Mononuclear cell (primary cell): ENCODE measurements around the gene MAGEB6B. TPM values are rescaled to one million over a fixed set of nuclear protein-coding genes. Genes with fewer than 3 reads are reported as not detected.
"Not testable (repeated sequence)": the region's sequence is repeated elsewhere in the genome, so short reads cannot be mapped to it uniquely, and the experiment has no call there.

Experiments
- H3K27me3 ChIP-seq: 2 replicates; pipeline ENCODE4 v1.6.0; 2011; ENCODE audit warnings: low read length, control low read depth; ENCODE audit not compliant: insufficient read depth
- H3K4me1 ChIP-seq: 2 replicates; pipeline ENCODE4 v1.5.1; 2011; ENCODE audit warnings: mild to moderate bottlenecking, low read length, control low read depth; ENCODE audit not compliant: insufficient read depth
- H3K4me3 ChIP-seq: 2 replicates; pipeline ENCODE4 v1.5.1; 2011; ENCODE audit warnings: mild to moderate bottlenecking, low read length, moderate library complexity
- H3K9me3 ChIP-seq: 2 replicates; pipeline ENCODE4 v1.5.1; 2011; ENCODE audit warnings: low read depth, mild to moderate bottlenecking, control low read depth, low read length
- total RNA-seq: library from RNA; depleted of rRNA; stranded (reverse); fragments of >200 nt; gene quantifications from one replicate; pipeline ENCODE4 v1.2.3, GENCODE V29; 2012

The MAGEB6B gene, protein sequence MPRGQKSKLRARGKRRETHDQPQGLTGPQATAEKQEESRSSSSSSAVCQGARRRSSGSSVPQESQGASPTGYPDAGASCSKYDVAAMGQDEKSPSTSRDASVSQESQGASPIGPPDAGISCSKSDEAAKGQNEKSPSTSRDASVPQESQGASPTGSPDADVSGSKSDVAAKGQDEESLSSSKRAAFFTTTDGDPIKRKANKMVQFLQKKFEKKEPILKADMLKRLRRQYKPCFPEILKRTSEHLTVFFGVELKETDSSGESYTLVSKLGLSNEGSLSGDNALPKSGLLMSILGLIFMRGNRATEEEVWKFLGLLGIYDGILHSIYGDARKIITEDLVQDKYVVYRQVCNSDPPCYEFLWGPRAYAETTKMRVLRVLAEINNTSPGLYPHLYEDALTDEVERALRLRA
- not detected for total RNA-seq

DNA sequence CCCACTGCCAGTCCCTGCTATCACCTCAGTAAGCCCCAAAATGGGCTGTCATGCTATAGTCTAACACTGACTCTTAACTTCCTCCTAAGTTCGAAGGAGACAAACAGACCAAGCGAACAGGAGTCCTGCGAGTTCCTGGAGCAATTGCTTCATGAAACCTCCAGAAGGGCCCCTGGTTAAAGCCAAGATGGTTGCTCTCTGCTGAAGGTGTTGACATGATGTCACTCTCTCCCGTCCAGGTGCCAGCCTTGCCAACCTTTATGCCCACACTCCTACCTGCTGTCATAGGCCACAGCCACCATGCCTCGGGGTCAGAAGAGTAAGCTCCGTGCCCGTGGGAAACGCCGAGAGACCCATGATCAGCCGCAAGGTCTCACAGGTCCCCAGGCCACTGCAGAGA, at the start of gene MAGEB6B:
Gene MAGEB6B (plus strand): TSS at position 301 of the 400 bp plus-strand sequence. CDS start 0 bp downstream, at position 301.
- Histone ChIP-seq H3K27me3 (no peaks in the 10 kb centered on the region), H3K4me3 (no peak within 1 kb of the TSS), H3K9me3 (no peaks in the 10 kb centered on the region), H3K4me1 (no peaks in the 10 kb centered on the region)

DNA sequence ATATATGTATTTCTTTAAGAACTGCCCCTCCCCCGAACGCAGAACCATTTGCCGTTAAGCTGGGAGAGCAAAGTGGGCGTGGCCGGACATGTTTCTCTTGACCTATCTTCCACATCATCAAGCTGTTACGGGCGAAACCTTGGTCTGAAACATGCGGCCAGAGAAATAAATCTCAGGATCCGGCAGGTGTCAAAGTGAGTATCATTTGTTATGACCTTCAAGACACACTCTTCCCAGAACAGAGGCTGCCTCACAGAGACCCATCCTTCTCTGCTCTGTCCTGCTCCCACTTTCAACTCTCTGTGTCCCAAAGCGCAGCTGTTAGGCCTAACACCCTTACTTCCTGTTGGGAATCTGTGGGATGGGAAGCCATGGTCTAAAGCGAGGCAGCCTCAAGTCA, 22.1 kb upstream of the MAGEB6B start, which contains the start of gene MAGEB18:
Gene MAGEB18 (plus strand): TSS at position 70 of the 400 bp plus-strand sequence. CDS start 643 bp downstream, outside the sequence.
- H3K9me3 ChIP-seq, result no peaks in the 10 kb centered on the region
- H3K27me3 ChIP-seq, result no peaks in the 10 kb centered on the region
- H3K4me3 ChIP-seq, result no peak within 1 kb of the TSS
- H3K4me1 ChIP-seq, result no peaks in the 10 kb centered on the region

DNA sequence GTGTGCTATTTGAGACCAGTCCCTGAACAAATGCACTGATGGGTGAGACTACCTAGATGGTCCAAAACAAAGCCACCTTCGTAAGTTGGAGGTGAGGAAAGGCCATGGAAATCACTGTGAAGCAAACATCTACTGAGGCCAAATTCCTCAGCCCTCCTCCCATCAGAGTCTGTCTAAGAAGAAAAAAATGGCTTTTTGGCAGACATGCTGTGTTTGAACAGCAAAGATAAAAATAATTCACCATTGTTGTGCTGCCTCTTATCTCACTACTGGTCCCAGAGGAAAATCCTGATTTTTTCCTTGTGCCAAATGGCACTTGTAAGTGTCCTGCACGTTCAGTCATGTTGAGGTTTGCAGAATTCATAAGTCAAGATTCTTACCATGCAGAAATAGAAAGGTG, 14.4 kb upstream of the MAGEB6B start:
- no peaks in the 10 kb centered on the region for H3K27me3 ChIP-seq
- H3K9me3 ChIP-seq, result no peaks in the 10 kb centered on the region
- H3K4me3 ChIP-seq, result no peak overlapping the region
- no peaks in the 10 kb centered on the region for H3K4me1 ChIP-seq

DNA sequence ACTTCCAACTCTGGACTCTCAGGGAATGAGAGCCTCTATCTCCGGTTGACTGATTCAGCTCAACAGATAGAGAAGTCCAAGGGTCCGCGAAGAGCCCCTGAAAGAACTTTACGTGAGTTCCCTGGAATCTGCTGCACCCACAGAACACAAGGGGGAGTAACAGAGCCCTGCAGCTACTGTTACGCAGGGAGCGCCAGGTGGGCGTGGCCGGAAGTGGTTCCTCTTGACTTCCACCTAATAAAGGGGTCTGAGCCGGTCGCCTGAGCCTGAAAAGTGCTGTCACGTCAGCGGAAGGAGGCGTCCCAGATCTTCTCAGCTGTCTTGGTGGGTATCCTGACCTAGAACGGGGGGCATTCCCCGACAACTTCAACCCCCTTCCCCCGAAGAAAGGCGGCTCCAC, 31.8 kb downstream of the MAGEB6B start, which contains the start of gene MAGEB6:
Gene MAGEB6 (plus strand): TSS at position 237 of the 400 bp plus-strand sequence. CDS start 1,407 bp downstream, outside the sequence.
- Histone ChIP-seq H3K4me3 (no peak within 1 kb of the TSS), H3K4me1 (no peaks in the 10 kb centered on the region), H3K9me3 (no peaks in the 10 kb centered on the region), H3K27me3 (no peaks in the 10 kb centered on the region)

DNA sequence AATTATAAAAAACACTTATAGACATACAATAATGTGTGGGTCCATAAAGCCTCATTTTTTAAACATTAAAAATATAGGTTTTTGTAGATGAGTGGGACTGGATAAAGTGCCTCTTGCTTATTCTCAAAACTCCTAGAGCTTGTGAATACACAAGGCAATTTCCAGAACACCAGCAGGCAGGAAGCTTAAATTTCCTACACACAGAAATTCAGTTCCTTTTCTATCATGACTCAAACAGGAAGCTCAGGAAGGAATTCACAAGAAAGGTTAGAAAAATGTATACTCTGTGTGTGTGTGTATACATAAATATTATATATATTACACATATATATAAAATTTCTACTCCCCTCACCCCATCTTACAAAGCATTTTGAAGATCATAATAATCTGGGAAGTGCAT, 43.2 kb downstream of the MAGEB6B start:
- H3K4me3 ChIP-seq, result no peak overlapping the region
- no peaks in the 10 kb centered on the region for H3K9me3 ChIP-seq
- H3K27me3 ChIP-seq, result no peaks in the 10 kb centered on the region
- H3K4me1 ChIP-seq, result no peaks in the 10 kb centered on the region

DNA sequence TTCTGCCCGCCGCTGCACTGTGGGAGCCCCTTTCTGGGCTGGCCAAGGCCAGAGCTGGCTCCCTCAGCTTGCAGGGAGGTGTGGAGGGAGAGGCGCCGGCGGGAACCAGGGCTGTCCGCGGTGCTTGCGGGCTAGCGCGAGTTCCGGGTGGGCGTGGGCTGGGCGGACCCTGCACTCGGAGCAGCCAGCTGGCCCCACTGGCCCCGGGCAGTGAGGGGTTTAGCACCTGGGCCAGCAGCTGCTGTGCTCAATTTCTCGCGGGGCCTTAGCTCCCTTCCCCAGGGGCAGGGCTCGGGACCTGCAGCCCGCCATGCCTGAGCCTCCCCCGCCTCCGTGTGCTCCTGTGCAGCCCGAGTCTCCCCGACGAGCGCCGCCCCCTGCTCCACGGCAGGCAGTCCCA, 44.3 kb downstream of the MAGEB6B start:
- not testable (repeated sequence) for H3K4me3 ChIP-seq, H3K27me3 ChIP-seq, H3K4me1 ChIP-seq, H3K9me3 ChIP-seq

DNA sequence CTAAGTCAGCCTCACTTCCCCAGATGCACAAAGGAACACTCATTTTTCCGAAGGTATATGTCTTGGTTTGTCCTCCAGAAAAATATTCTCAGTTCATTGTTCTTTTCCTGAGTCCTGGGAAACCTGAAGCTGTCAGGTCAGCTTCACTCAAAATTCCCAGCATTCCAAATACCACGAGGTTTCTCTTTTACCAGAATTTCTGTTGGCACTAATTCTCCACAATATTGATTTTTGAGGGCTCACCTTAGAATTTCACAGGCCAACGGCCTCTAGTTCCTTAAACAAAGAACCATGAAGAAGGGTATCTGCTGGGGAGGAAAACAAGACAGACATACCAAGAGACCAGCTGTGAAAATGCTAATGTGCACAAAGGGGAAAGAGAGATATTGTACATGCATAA, 47.6 kb downstream of the MAGEB6B start:
- Histone ChIP-seq H3K4me3 (no peak overlapping the region), H3K9me3 (no peaks in the 10 kb centered on the region), H3K4me1 (no peaks in the 10 kb centered on the region), H3K27me3 (no peaks in the 10 kb centered on the region)

Other genes with a start within 250 kb of the MAGEB6B start
- not detected for gene MAGEB18, start 22.3 kb upstream of the MAGEB6B start, total RNA-seq
- gene MAGEB6, start 31.8 kb downstream of the MAGEB6B start, total RNA-seq, result not detected
- 0.21 TPM for gene MAGEB5, start 55.6 kb downstream of the MAGEB6B start, total RNA-seq